ENCODE data around the gene F2R. TPM values are rescaled to one million over a fixed set of nuclear protein-coding genes. Genes with fewer than 3 reads are reported as not detected.
"Not testable (repeated sequence)": the region's sequence is repeated elsewhere in the genome, so short reads cannot be mapped to it uniquely, and the experiment has no call there.

The F2R gene
- 59.2 TPM for total RNA-seq

- DNase-seq, result peak; percentile 85
These were observed at the start of gene F2R for GRCh38 chr5:76715736-76716455. Gene F2R, plus strand, starts transcription at chr5:76716126. Its CDS starts 182 bp downstream, at chr5:76716308.

- no peak for DNase-seq
These were observed 48.4 kb upstream of the F2R start for GRCh38 chr5:76667495-76667894.

GRCh38 chr5:76669245-76669644 is 46.7 kb upstream of the F2R start:
- DNase-seq, result no peak

DNA sequence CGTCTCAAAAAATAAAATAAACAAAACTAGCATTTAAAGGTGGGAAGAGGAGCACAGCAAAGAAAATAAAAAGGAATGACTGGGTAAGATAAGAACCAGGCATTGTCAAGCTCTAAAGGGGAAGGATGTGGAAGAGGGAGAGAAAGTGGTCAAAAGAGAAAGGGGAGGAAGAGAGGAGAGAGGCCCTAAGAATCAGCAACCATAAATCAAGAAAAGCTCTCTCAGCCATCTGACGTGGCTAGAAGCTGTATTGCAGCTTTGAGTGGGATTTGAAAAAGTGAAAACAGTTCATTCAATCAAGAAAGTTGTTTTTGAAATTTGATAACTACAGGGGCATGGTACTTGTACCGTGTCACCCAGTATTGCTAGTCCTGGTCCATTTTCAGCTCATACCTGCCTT is 45.4 kb upstream of the F2R start:
- DNase-seq, result no peak

DNA sequence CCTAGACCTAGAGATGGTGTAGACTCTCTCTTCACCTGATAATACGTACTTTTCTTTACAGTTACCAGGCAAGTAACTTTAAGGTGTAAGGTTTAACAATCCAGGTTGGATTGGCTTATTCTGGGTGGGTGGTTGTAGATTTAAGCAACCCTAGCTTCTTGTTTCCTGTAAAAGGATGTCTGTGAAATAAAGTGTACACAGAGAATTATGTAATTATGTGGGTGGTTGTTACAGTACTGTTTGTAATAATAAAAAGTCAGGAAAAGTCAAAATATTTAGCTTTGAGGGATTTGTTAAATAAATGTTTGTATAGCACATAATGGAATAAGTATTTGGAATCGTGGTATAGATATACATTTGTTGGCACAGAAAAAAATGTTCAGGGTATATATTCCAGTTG is 43.7 kb upstream of the F2R start:
- no peak for DNase-seq

DNA sequence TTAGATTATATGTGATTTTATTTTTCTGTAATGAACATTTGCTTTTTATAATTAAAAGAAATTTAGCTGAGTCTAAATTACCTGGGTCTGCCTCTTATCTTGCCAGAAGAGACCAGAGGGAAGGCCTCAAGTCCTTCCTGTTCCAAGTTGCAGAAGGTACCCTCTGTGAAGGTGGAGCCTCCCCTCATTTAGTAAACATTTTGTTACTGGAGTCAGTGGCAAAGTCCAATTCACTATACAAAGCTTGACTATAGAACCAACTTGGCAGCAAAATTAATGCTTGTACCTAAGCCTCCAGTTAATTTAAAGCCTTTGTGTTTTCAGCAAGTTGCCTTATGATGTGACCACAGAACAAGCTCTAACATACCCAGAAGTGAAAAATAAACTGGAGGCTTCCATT is 42.8 kb upstream of the F2R start:
- no peak for DNase-seq

DNA sequence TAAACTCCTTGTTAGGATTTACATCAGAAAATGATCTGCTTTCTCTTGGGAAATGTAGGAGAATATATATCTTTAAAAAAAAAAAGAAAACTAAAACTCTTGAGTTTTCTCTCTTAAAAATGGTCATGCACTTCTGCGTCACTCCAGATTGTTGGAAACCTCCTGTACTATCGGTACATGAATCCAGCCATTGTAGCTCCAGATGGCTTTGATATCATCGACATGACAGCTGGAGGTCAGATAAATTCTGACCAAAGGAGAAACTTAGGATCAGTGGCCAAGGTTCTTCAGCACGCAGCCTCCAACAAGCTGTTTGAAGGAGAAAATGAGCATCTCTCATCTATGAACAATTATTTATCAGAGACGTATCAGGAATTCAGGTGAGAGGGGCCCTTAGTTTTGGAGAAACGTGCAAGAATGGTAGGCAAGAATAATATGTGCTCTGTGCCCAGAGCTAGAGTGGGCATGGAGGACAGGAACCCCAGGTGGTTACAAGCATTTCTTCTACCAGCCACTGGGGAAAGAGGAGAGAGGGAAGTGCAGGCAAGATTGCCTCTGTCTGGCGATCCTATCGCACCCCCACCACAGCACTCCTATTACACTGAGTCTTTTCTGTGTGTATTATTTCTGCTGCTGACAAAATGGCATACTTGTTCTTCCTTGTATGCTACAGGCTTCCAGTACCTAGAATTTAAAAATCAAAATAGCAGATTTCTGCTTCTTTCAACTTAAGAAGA is 41.4 kb upstream of the F2R start:
- DNase-seq, result no peak

GRCh38 chr5:76675364-76675763 is 40.6 kb upstream of the F2R start:
- no peak for DNase-seq

DNA sequence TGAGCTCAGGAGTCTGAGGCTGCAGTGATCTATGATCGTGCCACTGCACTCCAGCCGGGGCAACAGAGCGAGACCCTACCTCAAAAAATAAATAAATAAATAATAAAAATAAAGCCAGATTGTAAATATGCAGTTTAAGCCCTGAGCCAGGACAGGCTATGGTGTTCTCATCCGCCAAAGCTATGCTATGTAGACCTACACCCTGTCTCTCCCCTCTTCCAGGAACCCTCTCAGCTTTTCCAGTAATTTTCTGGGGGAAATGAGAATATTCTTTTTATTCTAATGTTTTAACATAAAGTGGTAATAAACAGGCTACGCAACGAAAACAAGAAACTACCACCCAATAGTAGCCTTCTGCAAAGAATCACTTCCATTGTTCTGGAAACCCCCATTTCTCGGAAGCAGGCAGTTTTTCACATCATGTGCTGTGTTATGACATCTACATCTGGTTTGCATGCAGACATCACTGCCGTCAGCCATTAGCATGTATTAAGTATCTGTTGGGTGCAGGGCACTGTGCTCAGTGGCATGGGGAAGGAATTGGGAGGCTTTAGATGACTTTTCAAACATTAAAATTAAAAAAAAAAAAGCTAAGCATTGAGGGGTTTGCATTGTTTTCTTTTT is 38.0 kb upstream of the F2R start:
- peak; percentile 75 for DNase-seq

DNA sequence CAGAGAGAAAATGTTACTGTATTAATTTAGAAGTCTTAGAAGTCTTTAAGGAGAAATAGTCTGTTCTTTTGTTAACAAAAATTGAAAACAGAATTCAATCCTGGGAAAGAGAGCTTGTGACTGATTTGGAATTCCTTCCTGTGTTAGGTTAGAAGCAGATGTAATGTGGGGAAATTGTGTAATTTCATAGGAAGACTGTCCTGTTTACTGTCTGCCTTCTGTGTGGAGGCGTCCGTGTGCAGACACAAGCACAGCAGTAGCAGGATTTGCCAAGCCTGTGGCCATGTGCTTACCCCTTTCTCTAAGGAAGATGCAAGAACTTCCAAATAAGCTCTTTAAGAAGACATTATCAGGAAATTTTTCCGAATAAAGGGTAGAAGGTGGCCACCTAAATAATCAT is 36.7 kb upstream of the F2R start:
- peak; percentile 94 for DNase-seq

GRCh38 chr5:76680826-76681225 is 35.1 kb upstream of the F2R start:
- DNase-seq, result not testable (repeated sequence)

DNA sequence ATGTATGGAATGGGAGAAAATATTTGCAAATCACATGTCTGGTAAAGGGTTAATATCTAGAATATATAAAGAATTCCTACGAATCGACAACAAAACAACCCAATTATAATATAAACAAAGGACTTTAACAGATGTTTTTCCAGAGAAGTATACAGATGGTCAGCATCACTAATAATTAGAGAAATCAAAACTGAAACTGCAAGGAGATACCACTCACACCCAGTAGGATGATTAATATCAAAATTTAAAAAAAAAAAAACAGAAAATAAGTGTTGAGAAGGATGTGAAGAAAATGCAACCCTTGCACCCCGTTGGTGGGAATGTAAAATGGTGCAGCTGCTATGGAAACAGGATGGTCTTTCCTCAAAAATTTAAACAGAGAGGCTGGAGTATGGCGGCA is 34.6 kb upstream of the F2R start:
- no peak for DNase-seq

DNA sequence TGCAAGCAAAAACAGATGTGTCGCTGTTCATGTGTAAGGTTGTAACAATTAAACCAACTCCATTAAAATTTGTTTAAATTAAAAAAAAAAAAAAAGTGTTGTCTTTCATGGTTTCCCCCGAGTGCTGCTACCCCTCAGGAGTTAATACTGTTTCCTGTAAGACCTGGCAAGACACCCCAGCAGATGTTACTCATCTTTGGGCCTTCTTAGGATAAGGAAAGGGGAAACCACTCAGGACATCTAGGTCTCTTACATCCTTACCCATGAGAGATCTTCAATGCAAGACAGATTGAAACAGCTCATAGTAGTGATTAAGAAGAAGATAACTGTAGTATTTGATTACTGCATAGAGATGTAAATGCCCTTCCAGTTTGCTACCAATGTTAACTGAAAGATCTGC is 33.5 kb upstream of the F2R start:
- DNase-seq, result peak; percentile 74

GRCh38 chr5:76683816-76684731 is 31.9 kb upstream of the F2R start:
- DNase-seq, result no peak

DNA sequence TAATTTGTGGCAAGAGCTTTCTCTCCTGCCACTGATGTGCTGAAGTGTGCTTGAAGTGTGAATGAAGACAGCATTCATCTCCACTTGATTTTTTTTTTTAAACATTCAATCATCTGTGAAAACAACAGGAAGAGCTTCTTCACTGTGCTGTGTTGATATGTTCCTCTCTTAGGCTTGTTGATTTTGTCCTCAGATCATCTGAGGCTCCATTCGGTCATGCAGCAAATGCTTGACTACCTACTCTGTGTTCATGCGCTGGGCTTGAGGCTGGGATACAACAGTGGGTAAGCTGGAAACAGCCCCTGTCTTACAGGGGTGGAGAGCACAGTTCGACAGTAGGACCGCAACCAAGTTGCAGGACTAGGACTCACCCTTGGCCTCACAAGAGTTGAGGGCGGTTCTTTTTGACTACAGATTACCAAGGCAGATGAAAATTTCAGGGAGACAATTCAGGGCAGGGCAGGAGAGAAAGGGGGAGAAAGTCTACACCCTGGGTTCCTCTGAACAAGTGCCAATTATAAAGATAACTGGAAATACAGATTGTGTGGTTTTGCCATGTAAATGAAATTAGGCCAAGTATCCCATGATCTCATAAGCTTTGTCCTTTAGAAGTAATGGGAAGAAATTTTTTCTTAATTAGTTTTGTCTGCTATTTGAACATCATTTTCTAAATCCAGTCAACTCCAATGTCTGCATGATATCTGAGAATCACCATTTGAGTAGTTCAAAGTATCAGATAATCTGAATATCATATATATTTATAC is 31.0 kb upstream of the F2R start:
- DNase-seq, result peak; percentile 11

- no peak for DNase-seq
These were observed 30.2 kb upstream of the F2R start for GRCh38 chr5:76685704-76686103.

DNA sequence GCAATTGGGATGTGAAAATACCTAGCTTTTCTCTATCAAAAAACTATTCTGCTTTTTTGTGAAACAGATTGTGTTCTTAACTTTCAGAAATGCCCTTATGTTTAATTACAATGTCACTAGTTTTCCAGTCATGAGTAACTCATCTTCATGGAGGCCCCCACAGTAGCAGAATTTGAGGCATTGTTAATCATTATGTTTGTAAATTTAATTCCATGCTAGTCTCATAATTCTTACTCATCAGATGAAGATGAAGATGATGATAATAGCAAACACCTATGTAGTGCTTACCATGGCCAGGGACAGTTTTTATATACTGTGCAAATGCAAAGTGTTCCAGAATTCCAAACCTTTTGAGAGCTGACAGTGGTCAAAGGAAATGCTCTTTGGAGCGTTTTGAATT is 27.7 kb upstream of the F2R start:
- DNase-seq, result no peak

GRCh38 chr5:76688836-76689235 is 27.1 kb upstream of the F2R start:
- no peak for DNase-seq

GRCh38 chr5:76689321-76690036 is 26.4 kb upstream of the F2R start:
- DNase-seq, result peak; percentile 90

- peak; percentile 26 for DNase-seq
These were observed 25.8 kb upstream of the F2R start for GRCh38 chr5:76690037-76690679.

Data from skin of body (tissue), 2 donors.